HG02588 (cell line): ENCODE data around the gene RNASEH1.

Experiments
- ATAC-seq: cut with Tn5 transposase; IDR thresholded peaks from one replicate; pipeline ENCODE4 v1.9.1; 2021; ENCODE audit warnings: mild to moderate bottlenecking, moderate library complexity; ENCODE audit not compliant: unreplicated experiment

The RNASEH1 gene

GRCh38 chr2:3563521-3563976, 5.4 kb upstream of the RNASEH1 start:
- ATAC-seq, result peak; percentile 48

GRCh38 chr2:3557639-3558204, 411 bp downstream of the RNASEH1 start:
- peak; percentile 24 for ATAC-seq

- no peak for ATAC-seq
Observed at GRCh38 chr2:3553946-3554345, 4.2 kb downstream of the RNASEH1 start.

- ATAC-seq, result no peak
Observed at GRCh38 chr2:3547915-3548314, 10.2 kb downstream of the RNASEH1 start.

- no peak for ATAC-seq
Observed at GRCh38 chr2:3545788-3546478, 12.2 kb downstream of the RNASEH1 start.

GRCh38 chr2:3543023-3543683, 15.0 kb downstream of the RNASEH1 start:
- no peak for ATAC-seq

GRCh38 chr2:3542107-3542506, 16.0 kb downstream of the RNASEH1 start:
- no peak for ATAC-seq

GRCh38 chr2:3539836-3540235, 18.3 kb downstream of the RNASEH1 start:
- ATAC-seq, result no peak

GRCh38 chr2:3536682-3537632, 21.2 kb downstream of the RNASEH1 start:
- no peak for ATAC-seq

- no peak for ATAC-seq
Observed at GRCh38 chr2:3535794-3536681, 22.1 kb downstream of the RNASEH1 start.

GRCh38 chr2:3535467-3535793, 22.7 kb downstream of the RNASEH1 start:
- no peak for ATAC-seq

GRCh38 chr2:3534251-3534814, 23.8 kb downstream of the RNASEH1 start:
- ATAC-seq, result no peak

GRCh38 chr2:3533836-3534235, 24.3 kb downstream of the RNASEH1 start:
- no peak for ATAC-seq

GRCh38 chr2:3532941-3533340, 25.2 kb downstream of the RNASEH1 start:
- ATAC-seq, result no peak

- no peak for ATAC-seq
Observed at GRCh38 chr2:3529316-3530025, 28.7 kb downstream of the RNASEH1 start.

GRCh38 chr2:3527886-3528785, 30.0 kb downstream of the RNASEH1 start:
- no peak for ATAC-seq

GRCh38 chr2:3526871-3527270, 31.3 kb downstream of the RNASEH1 start:
- no peak for ATAC-seq

- no peak for ATAC-seq
Observed at GRCh38 chr2:3523551-3524041, 34.5 kb downstream of the RNASEH1 start.
